AG09309 (cell line): ENCODE data around the gene CPPED1.

Experiments
- DNase-seq: peaks from one replicate; pipeline ENCODE4 v3.0.0-alpha.2; 2010; ENCODE audit warnings: low read depth
- H3K4me3 ChIP-seq: 2 replicates; pipeline ENCODE4 v1.5.1; 2011; ENCODE audit warnings: mild to moderate bottlenecking, low read depth, low read length, moderate library complexity; ENCODE audit not compliant: control insufficient read depth
- TF ChIP-seq, protein P1 (sequence below): IDR thresholded peaks from 2 replicates; pipeline ENCODE4 v1.5.1; 2011; ENCODE audit warnings: mild to moderate bottlenecking, low read depth, low read length, inconsistent platforms; ENCODE audit not compliant: insufficient read depth, control insufficient read depth; ENCODE audit errors: missing control alignments

The CPPED1 gene

DNA sequence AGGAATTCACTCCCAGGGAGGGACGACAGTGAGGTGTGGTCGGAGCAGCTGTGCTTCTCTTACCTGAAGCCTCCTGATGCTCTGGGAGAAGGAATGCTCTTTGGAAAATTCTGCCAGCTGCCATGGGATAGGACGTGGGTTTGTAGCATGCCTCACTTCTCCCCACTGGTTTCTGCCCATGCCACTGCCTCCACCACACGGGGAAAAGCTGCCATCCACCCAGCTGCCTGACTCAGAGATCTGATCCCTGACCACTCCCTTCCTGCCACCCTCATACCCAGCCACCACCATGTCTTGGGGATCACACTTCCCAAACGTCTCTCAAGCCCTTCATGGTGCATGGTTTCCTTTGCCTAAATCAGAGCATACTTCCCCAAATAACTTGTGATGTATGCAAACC is 80.0 kb downstream of the CPPED1 start:
- no peak overlapping the region for H3K4me3 ChIP-seq
- no peak for DNase-seq
- TF ChIP-seq, protein P1, sequence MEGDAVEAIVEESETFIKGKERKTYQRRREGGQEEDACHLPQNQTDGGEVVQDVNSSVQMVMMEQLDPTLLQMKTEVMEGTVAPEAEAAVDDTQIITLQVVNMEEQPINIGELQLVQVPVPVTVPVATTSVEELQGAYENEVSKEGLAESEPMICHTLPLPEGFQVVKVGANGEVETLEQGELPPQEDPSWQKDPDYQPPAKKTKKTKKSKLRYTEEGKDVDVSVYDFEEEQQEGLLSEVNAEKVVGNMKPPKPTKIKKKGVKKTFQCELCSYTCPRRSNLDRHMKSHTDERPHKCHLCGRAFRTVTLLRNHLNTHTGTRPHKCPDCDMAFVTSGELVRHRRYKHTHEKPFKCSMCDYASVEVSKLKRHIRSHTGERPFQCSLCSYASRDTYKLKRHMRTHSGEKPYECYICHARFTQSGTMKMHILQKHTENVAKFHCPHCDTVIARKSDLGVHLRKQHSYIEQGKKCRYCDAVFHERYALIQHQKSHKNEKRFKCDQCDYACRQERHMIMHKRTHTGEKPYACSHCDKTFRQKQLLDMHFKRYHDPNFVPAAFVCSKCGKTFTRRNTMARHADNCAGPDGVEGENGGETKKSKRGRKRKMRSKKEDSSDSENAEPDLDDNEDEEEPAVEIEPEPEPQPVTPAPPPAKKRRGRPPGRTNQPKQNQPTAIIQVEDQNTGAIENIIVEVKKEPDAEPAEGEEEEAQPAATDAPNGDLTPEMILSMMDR = no peak

DNA sequence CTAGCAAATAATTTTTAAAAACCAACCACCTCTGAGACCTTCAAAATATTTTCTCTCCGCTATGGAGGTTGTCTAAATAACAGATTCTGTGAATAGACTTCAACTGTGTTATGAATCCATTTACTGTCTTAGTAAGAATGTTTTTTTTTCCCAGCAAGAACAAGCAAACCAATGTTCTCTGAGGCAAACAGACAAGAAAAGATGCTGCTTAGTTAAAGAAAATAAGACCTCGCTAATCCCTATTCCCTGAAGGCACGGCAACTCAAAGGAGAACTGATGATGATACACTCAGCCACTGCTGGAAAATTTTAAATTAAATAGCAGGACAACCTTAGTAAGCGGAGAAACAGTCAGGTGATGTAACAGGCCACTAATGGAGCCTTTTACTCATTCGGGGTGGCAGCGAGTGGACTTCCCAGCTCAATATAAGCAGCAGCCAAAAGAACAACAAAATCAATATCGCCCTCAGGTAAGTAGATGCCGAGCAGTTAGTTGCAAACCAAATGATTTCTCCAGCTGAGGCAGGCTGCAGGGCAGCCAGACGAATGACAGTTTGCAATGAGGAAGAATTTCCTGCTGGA is 81.8 kb downstream of the CPPED1 start:
- TF ChIP-seq, protein P1 = no peak
- DNase-seq = no peak
- H3K4me3 ChIP-seq = no peak overlapping the region

DNA sequence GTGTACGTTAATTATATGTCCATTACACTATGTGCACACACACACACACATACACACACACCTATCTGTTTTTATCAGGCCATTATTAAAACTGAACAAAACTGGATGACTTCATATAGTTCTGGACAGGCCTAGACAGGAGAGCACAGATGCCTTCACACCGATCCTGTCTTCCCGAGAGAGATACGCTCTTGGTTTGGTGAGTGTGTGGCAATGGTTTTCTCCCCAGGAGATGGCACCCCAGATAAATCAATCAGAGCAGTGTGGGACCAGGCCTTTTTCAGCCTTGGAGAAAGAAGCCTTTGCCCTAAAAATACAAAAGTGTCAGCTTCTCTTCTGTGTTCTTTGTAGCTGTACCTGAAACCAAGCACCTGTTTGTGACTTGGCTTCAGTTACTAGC is 83.7 kb downstream of the CPPED1 start:
- no peak overlapping the region for H3K4me3 ChIP-seq
- no peak for DNase-seq
- TF ChIP-seq, protein P1 = no peak

DNA sequence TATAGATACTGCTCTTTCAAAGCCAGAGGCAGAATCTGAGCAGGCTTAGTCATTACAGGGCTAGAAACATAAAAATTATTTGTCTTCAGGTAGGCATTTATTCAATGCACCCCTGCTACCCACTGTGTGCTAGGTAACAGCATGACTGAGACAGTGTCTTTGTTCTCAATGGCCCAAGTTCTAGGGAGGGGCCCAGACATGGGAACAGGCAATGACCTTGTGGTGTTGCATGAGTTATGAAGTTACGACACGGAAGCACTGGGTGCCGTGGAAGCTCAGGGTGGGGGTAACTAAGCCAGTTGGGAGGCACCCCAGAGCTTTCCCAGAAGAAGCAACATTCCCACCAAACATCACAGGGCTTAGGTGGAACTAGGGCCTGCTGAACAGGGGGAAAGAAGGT is 87.0 kb downstream of the CPPED1 start:
- DNase-seq = no peak
- TF ChIP-seq, protein P1 = no peak

DNA sequence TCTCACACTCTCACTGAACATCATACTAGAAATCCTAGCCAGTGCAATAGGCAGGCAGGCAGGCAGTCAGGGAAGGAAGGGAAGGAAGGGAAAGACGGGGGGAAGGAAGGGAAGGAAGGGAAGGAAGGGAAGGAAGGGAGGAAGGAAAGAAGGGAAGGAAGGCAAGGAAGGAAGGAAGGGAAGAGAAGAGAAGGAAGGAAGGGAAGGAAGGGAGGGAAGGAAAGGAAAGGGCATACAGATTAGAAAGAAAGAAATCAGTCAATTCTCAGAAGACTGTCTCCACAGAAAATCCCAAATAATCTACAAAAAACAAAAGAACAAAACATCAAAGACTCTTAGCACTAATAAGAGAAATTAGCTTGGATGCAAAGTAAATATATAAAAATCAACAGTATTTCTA is 93.9 kb downstream of the CPPED1 start:
- no peak overlapping the region for H3K4me3 ChIP-seq
- TF ChIP-seq, protein P1 = no peak
- no peak for DNase-seq

More for the DNA sequence above, 87.0 kb downstream of the CPPED1 start:
- no peak overlapping the region for H3K4me3 ChIP-seq

DNA sequence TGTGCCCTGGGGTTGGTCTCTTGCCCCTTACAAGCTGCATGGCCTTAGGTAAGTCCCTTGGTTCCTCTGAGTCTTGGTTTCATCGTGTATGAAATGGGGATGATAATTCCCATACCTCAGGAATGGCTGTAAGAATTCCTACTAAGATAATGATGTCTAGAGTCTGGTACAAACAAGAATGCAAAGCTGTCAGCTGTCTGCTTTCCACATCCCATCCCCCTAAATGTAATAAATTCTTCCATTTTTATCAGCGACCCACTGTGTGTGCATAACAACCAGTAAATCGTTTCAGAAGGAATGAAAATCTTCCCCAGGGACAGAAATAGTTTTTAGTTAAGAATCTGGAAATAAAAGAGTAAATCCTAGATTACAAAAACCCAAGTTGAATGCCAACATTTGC is 95.4 kb downstream of the CPPED1 start:
- TF ChIP-seq, protein P1 = no peak

DNA sequence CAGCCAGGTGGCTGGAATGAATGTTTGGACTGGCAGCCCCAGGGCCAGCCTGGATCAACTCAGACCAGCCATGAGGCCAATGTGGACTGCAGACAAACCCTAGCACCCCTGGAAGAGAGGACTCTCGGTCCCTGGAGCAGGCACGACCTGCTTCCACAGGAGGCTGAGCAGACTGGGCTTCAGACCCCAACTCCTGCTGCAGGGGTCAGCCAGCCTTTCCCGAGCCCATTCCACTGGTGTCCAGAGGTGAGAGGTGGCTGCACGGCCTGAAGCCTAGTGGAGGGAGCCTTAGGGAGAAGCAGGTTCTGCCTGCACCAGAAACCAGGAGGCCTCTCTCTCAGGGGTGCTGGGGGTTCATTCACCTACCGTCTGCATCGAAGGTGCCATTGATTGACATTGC is 97.1 kb downstream of the CPPED1 start:
- no peak overlapping the region for H3K4me3 ChIP-seq
- DNase-seq = no peak
- TF ChIP-seq, protein P1 = no peak

More for the DNA sequence above, 95.4 kb downstream of the CPPED1 start:
- DNase-seq = no peak
- no peak overlapping the region for H3K4me3 ChIP-seq
